ENCODE measurements around the gene GNAI3. TPM values are rescaled to one million over a fixed set of nuclear protein-coding genes. Genes with fewer than 3 reads are reported as not detected.

The GNAI3 gene
- total and polyA plus RNA-seq, 2 of the 8 experiments (the other 6 are each of a cell fraction or from before 2014, with no cell fraction given), result 4.0 to 9.8 TPM

DNA sequence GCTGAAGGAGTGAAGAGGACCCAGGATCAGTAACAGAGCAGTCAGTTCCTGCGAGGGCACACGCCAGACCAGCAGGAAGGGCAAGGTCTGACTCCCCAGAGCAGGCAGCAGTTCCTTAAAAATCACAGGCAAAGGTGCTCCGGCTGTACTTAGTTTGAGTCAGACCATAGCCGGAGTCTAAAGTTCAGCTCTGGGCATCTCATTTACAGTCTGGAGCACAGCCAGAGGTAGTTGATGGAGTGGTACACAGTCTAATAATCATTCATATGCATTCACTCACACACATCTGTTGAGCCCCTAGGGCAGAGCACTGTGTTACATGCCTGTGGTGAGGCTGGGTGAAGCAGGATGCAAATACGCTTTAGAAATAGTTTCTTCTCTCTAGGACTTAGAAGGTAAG, 31.5 kb upstream of the GNAI3 start (continued):
- TF ChIP-seq TBP (IDR thresholded peaks at IDR 0.05; ENCODE audit: low read depth, low read length) (no peak), FOSL1 (IDR thresholded peaks at IDR 0.05; ENCODE audit: insufficient read depth, low read depth, low read length) (no peak), PHF8 (conservative IDR thresholded peaks at IDR 0.05; ENCODE audit: low read depth, low read length) (no peak), CBX5 (IDR thresholded peaks at IDR 0.05; ENCODE audit: low read depth, low read length) (no peak), TAF7 (optimal IDR thresholded peaks at IDR 0.05; ENCODE audit: borderline replicate concordance, low read depth, low read length) (no peak)

Data from H1 (cell line).